ENCODE results near the gene LYPD6. TPM values are rescaled to one million over a fixed set of nuclear protein-coding genes. Genes with fewer than 3 reads are reported as not detected.

Gene LYPD6
- total RNA-seq, 2 donors from 2014 or later: 0.63 to 1.2 TPM

DNA sequence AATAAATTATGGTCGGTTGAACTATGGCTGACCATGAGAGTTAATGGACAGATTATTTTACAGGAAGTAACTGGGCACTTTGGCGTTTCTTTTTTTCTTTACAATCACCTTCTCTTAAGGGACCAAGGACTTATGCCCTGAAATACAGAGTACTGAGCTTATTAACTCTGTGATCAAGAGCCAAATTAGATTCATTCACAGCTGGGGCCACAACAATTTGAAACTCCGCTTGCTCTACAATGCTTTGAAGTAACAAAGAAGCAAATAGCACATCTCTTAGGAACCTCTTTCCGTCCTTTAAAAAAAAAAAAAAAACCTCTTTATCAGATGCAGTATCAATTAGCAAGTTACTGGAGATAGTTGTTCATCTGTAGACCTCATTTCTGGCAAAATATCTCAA, 112.0 kb downstream of the LYPD6 start:
- no peaks in the 10 kb centered on the region for H3K4me1 ChIP-seq
- H3K27me3 ChIP-seq: no peaks in the 10 kb centered on the region
- DNase-seq (ENCODE audit: low spot score): no peak
- TF ChIP-seq, protein P1, sequence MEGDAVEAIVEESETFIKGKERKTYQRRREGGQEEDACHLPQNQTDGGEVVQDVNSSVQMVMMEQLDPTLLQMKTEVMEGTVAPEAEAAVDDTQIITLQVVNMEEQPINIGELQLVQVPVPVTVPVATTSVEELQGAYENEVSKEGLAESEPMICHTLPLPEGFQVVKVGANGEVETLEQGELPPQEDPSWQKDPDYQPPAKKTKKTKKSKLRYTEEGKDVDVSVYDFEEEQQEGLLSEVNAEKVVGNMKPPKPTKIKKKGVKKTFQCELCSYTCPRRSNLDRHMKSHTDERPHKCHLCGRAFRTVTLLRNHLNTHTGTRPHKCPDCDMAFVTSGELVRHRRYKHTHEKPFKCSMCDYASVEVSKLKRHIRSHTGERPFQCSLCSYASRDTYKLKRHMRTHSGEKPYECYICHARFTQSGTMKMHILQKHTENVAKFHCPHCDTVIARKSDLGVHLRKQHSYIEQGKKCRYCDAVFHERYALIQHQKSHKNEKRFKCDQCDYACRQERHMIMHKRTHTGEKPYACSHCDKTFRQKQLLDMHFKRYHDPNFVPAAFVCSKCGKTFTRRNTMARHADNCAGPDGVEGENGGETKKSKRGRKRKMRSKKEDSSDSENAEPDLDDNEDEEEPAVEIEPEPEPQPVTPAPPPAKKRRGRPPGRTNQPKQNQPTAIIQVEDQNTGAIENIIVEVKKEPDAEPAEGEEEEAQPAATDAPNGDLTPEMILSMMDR (IDR thresholded peaks at IDR 0.05): no peak
- H3K27ac ChIP-seq: no peak overlapping the region
- no peaks in the 10 kb centered on the region for H3K36me3 ChIP-seq
- H3K9me3 ChIP-seq: no peaks in the 10 kb centered on the region
- no peak overlapping the region for H3K4me3 ChIP-seq

DNA sequence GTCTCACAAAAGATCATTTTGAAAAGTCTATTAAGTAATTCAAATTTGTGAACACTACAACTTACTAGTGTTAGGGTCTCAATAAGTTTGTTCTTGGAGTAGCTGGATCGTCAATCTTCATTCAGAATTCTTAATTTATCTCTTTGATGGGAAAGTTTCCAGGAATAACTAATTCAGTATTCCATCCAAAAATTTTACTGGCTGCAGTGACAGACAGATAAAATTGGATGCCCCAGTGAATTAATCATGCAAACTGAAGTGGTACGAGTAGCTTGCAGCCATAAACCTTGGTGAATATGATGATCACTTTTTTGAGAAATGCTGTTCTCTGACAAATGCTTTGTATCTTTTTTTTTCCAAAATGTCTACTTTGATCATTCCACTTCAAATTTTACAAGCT, 112.8 kb downstream of the LYPD6 start:
- H3K27me3 ChIP-seq: no peaks in the 10 kb centered on the region
- H3K4me3 ChIP-seq: no peak overlapping the region
- TF ChIP-seq, protein P1 (IDR thresholded peaks at IDR 0.05): no peak

DNA sequence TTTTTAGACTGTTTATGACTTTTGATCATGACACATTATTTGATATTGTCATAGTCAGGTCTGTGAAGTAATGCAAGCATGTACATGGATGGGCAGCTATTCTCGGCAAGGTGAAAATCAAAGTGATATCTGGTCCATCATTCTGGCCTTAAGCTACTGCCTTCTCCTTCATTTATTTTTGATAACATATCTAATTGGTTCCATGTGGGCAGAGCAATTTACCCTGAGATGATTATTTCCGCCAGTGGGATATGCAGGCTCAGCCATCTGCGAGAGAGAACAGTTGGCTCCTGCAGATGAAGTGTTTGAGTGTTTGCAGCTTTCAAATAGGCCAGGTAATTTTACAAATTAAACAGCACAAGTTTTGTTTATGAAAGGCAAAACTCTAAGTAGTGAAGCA, 116.4 kb downstream of the LYPD6 start:
- H3K27me3 ChIP-seq: no peaks in the 10 kb centered on the region
- H3K27ac ChIP-seq: no peak overlapping the region
- no peak overlapping the region for H3K4me3 ChIP-seq
- no peaks in the 10 kb centered on the region for H3K4me1 ChIP-seq
- H3K36me3 ChIP-seq: no peaks in the 10 kb centered on the region
- DNase-seq (ENCODE audit: low spot score): no peak
- TF ChIP-seq, protein P1 (IDR thresholded peaks at IDR 0.05): no peak
- no peaks in the 10 kb centered on the region for H3K9me3 ChIP-seq

More for the DNA sequence above, 112.8 kb downstream of the LYPD6 start:
- Histone ChIP-seq H3K9me3 (no peaks in the 10 kb centered on the region), H3K36me3 (no peaks in the 10 kb centered on the region), H3K4me1 (no peaks in the 10 kb centered on the region), H3K27ac (no peak overlapping the region)
- no peak for DNase-seq (ENCODE audit: low spot score)

DNA sequence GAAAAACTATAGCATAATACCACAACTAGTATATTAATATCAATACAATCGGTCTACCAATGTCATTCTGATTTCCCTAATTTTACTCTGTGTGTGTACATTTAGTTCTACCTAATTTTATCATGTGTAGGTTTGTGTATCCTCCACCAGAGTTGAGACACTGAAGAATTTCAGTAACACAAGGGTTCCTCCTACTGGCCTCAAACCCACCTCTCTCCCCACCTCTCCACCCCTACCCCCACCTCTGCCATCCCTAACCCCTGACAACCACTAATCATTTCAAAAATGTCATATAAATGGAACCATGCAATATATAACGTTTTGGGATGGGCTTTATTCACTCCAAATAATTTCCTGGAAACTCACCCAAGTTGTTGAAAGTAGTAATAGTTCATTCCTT, 117.9 kb downstream of the LYPD6 start:
- TF ChIP-seq, protein P1 (IDR thresholded peaks at IDR 0.05): no peak
- DNase-seq (ENCODE audit: low spot score): no peak
- H3K4me1 ChIP-seq: no peaks in the 10 kb centered on the region
- no peaks in the 10 kb centered on the region for H3K36me3 ChIP-seq
- H3K9me3 ChIP-seq: no peaks in the 10 kb centered on the region
- H3K4me3 ChIP-seq: no peak overlapping the region
- no peak overlapping the region for H3K27ac ChIP-seq
- no peaks in the 10 kb centered on the region for H3K27me3 ChIP-seq

DNA sequence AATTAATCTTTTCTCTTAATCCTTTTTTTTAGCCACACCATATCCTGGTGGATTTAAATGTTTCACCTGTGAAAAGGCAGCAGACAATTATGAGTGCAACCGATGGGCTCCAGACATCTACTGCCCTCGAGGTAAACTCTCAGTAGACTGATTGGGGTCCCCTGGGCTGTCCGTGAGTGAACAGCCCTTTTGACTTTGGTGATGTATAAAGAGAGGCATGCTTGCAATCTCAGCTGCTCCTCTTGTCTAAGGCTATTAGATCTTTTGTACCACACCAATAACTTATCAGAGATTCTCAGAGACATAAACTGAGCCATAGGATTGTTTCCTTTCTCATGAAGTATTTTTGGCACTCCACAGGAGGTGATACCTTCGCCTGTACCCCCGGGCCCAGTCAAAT, 118.6 kb downstream of the LYPD6 start:
- Histone ChIP-seq H3K27ac (no peak overlapping the region), H3K9me3 (no peaks in the 10 kb centered on the region), H3K27me3 (no peaks in the 10 kb centered on the region), H3K4me3 (no peak overlapping the region), H3K36me3 (no peaks in the 10 kb centered on the region), H3K4me1 (no peaks in the 10 kb centered on the region)
- TF ChIP-seq, protein P1 (IDR thresholded peaks at IDR 0.05): no peak
- DNase-seq (ENCODE audit: low spot score): no peak

DNA sequence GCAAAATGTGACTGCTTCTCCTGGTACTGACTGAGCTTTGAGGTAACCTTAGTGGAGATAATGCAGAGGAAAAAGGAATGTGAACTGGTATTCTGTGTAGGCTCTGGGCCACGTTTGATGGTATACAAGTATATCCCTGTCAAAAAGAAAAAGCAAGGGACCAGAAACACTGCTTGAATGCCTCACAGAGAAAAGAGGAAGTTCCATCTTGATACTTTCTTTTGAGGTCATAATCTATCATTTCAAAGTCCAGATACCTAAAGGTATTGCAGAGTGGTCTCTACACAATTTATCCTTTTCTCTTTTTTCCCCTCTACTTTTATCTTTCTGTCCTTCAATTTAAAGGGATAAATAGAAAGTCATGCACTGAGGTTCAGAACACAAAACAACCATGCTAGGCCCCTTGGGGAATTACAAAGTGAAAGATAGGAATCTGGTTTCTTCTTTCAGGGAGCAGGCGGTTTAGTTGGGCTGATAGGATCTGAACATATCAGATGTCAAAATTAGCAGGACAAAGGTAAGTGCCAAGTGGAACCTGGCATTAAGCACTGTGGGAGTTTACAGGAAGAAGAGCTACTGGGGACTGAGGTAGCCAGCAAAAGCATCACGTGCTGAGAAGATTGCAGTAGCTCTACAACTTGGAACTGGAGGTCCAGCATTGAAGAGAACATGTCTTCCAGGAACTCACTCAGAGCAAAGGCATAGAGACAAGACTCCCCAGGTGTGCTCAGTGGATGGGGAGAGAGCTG, 121.2 kb downstream of the LYPD6 start:
- DNase-seq (ENCODE audit: low spot score): no peak
- Histone ChIP-seq H3K4me3 (no peak overlapping the region), H3K4me1 (no peaks in the 10 kb centered on the region), H3K9me3 (no peaks in the 10 kb centered on the region), H3K27ac (no peak overlapping the region), H3K27me3 (no peaks in the 10 kb centered on the region), H3K36me3 (no peaks in the 10 kb centered on the region)
- TF ChIP-seq, protein P1 (IDR thresholded peaks at IDR 0.05): no peak

All from right atrium auricular region (tissue), 2 donors.